Loucy (cell line): ENCODE data around the gene DYNC2H1.

Experiments used
- CTCF ChIP-seq: fragments of 200-600 bp; sonication (generic); conservative IDR thresholded peaks from 2 replicates; pipeline ENCODE4 v1.5.1; 2014; ENCODE audit warnings: mild to moderate bottlenecking, antibody characterized with exemption, low read length
- EZH2phosphoT487 ChIP-seq: fragments of 200-600 bp; IDR thresholded peaks from 2 replicates; pipeline ENCODE4 v1.6.1; 2018; ENCODE audit warnings: antibody characterized with exemption, mild to moderate bottlenecking, moderate library complexity, borderline replicate concordance

- TF ChIP-seq CTCF (no peak), EZH2phosphoT487 (no peak)
Measured at GRCh38 chr11:103097279-103097678, 11.9 kb upstream of the DYNC2H1 start.
